Naive thymus-derived CD4-positive, alpha-beta T cell (primary cell): Measurements from ENCODE around the gene PJA2. TPM values are rescaled to one million over a fixed set of nuclear protein-coding genes. Genes with fewer than 3 reads are reported as not detected.

Experiments used
- ATAC-seq: fragments of 150-1000 bp; cut with Tn5 transposase; 2 replicates; pipeline ENCODE4 v1.10.0; 2021; ENCODE audit warnings: mild to moderate bottlenecking, moderate library complexity
- CTCF ChIA-PET: fragments of 350-600 bp; sonication (Branson Sonifier 250); formaldehyde crosslinking; loops from one replicate; lab custom pipeline; 2021; ENCODE audit warnings: antibody characterized with exemption; lab: Charles Lee
- POLR2A ChIA-PET: fragments of 350-600 bp; sonication (Branson Sonifier 250); formaldehyde crosslinking; loops from one replicate; lab custom pipeline; 2021; ENCODE audit warnings: antibody characterized with exemption, inconsistent platforms; lab: Charles Lee
- DNase-seq, 9 donors: peaks; one replicate each; pipeline versions ENCODE4 v3.0.0 to v3.0.0-alpha.2; 2020 to 2022; ENCODE audit warnings: mixed read lengths in 1 of 9
- H3K27ac ChIP-seq: one replicate; pipeline ENCODE4 v1.7.0; 2013; ENCODE audit warnings: mild to moderate bottlenecking, low read depth, low read length, moderate library complexity
- H3K27me3 ChIP-seq, 2 donors: one replicate each; pipeline ENCODE4 v1.7.0; 2013; ENCODE audit warnings: low read length in 2 of 2, mild to moderate bottlenecking in 2 of 2, moderate library complexity in 2 of 2; ENCODE audit not compliant: control insufficient read depth in 2 of 2, insufficient read depth in 2 of 2
- H3K36me3 ChIP-seq, 3 experiments: 1 replicate in 2 of 3; 2 replicates in 1 of 3; pipeline ENCODE4 v1.7.0; 2013; ENCODE audit warnings: low read length in 3 of 3, mild to moderate bottlenecking in 3 of 3, moderate library complexity in 1 of 3; ENCODE audit not compliant: insufficient read depth in 3 of 3, control insufficient read depth in 2 of 3
- H3K4me1 ChIP-seq, 2 donors: one replicate each; pipeline ENCODE4 v1.7.0; 2013; ENCODE audit warnings: low read length in 2 of 2, mild to moderate bottlenecking in 2 of 2, moderate library complexity in 1 of 2; ENCODE audit not compliant: control insufficient read depth in 2 of 2, insufficient read depth in 2 of 2
- H3K4me3 ChIP-seq: 2 replicates; pipeline ENCODE4 v1.7.0; 2013; ENCODE audit warnings: mild to moderate bottlenecking, low read length
- H3K9me3 ChIP-seq, 3 experiments: 1 replicate in 2 of 3; 2 replicates in 1 of 3; pipeline ENCODE4 v1.7.0; 2013; ENCODE audit warnings: low read length in 3 of 3; ENCODE audit not compliant: control insufficient read depth in 2 of 3
- H3K27ac Mint-ChIP-seq, 9 donors: one replicate each; pipeline ENCODE4 v1.8.0; 2020 to 2022; ENCODE audit warnings: mixed read lengths in 9 of 9, mild to moderate bottlenecking in 8 of 9, moderate library complexity in 5 of 9, inconsistent platforms in 2 of 9
- H3K27me3 Mint-ChIP-seq, 5 donors: one replicate each; pipeline ENCODE4 v1.8.0; 2021 to 2022; ENCODE audit warnings: mixed read lengths in 5 of 5, mild to moderate bottlenecking in 1 of 5
- H3K36me3 Mint-ChIP-seq, 5 donors: one replicate each; pipeline ENCODE4 v1.8.0; 2020 to 2022; ENCODE audit warnings: mixed read lengths in 5 of 5, mild to moderate bottlenecking in 3 of 5, inconsistent platforms in 1 of 5
- H3K4me1 Mint-ChIP-seq, 7 donors: one replicate each; pipeline ENCODE4 v1.8.0; 2020 to 2022; ENCODE audit warnings: mixed read lengths in 7 of 7, mild to moderate bottlenecking in 3 of 7, inconsistent platforms in 1 of 7
- H3K4me3 Mint-ChIP-seq, 10 donors: one replicate each; pipeline ENCODE4 v1.8.0; 2020 to 2022; ENCODE audit warnings: mild to moderate bottlenecking in 10 of 10, mixed read lengths in 10 of 10, moderate library complexity in 6 of 10, inconsistent platforms in 2 of 10
- H3K9me3 Mint-ChIP-seq, 11 donors: one replicate each; pipeline ENCODE4 v1.8.0; 2020 to 2022; ENCODE audit warnings: mixed read lengths in 11 of 11, mild to moderate bottlenecking in 4 of 11, inconsistent platforms in 1 of 11, moderate library complexity in 1 of 11
- intact Hi-C, 2 donors: fragments of 100-400 bp; cut with micrococcal nuclease; formaldehyde crosslinking; loops; one replicate each; pipeline ENCODE4 v1.15.1; 2023
- polyA plus RNA-seq, 2 donors: library from polyadenylated mRNA; unstranded; fragments of 300-500 nt; fragmentation: Illumina TruSeq; gene quantifications; one replicate each; pipeline ENCODE4 v1.2.3, GENCODE V29; 2021
- total RNA-seq, 6 experiments: library from RNA in 5 of 6; stranded (reverse) in 5 of 6; gene quantifications; 1 replicate in 5 of 6; 2 replicates in 1 of 6; pipeline ENCODE4 v1.2.3 and lab custom pipeline; 2021 to 2026

The PJA2 gene
- total and polyA plus RNA-seq, 7 experiments from 2014 or later, result 50.5 to 89.9 (median 71.5) TPM

GRCh38 chr5:109351988-109352864 lies 57.5 kb downstream of the PJA2 start:
- Histone ChIP-seq H3K4me3 (no peak overlapping the region), H3K4me1 (no peaks in the 10 kb centered on the region), H3K9me3 (no peaks in the 10 kb centered on the region), H3K27me3 (no peaks in the 10 kb centered on the region), H3K27ac (no peak overlapping the region), H3K36me3 (peaks cover 0 to 29% (median 0%) of the 10 kb centered on the region in 3 experiments)
- ChIA-PET CTCF (no interaction called here), POLR2A (interaction anchor here (0.5 to 0.7 kb wide), 3 partner anchors 22 to 58 kb away, joined by 3 to 4 read pairs (median 3); partner anchors contain the start of gene PJA2)
- Mint-ChIP-seq H3K4me1 (peaks cover 6 to 40% (median 14%) of the 10 kb centered on the region in 7 donors), H3K27ac (peak overlapping the region in 1 of 9 donors; percentile 6), H3K9me3 (no peaks in the 10 kb centered on the region), H3K4me3 (no peak overlapping the region), H3K27me3 (no peaks in the 10 kb centered on the region), H3K36me3 (peaks cover 0 to 15% (median 10%) of the 10 kb centered on the region in 5 donors)
- intact Hi-C loops, result loop anchor here in 1 of 2 donors (2.0 kb wide), 1 partner anchor 57 kb away; the partner anchor contains the start of gene PJA2
- DNase-seq (no peak), ATAC-seq (peak; percentile 14)

GRCh38 chr5:109350537-109351270 lies 59.1 kb downstream of the PJA2 start:
- no peaks in the 10 kb centered on the region for H3K9me3 ChIP-seq
- H3K9me3 Mint-ChIP-seq, result no peaks in the 10 kb centered on the region
- DNase-seq (no peak), ATAC-seq (no peak)
- H3K4me1 ChIP-seq, result no peaks in the 10 kb centered on the region
- ChIA-PET CTCF (no interaction called here), POLR2A (interaction anchor here (0.6 kb wide), 1 partner anchor 14 kb away, joined by 3 read pairs; no protein-coding TSS in a partner anchor)
- H3K36me3 ChIP-seq, result peaks cover 0 to 40% (median 0%) of the 10 kb centered on the region in 3 experiments
- no peak overlapping the region for H3K27ac ChIP-seq
- intact Hi-C loops, result loop anchor here in 1 of 2 donors (2.0 kb wide), 1 partner anchor 58 kb away; the partner anchor contains the start of gene PJA2
- peak overlapping the region in 4 of 9 donors; percentile 21 to 72 (median 41) for H3K27ac Mint-ChIP-seq
- peaks cover 0 to 22% (median 7%) of the 10 kb centered on the region in 5 donors for H3K36me3 Mint-ChIP-seq
- H3K4me3 Mint-ChIP-seq, result no peak overlapping the region
- no peaks in the 10 kb centered on the region for H3K27me3 Mint-ChIP-seq
- H3K27me3 ChIP-seq, result no peaks in the 10 kb centered on the region
- H3K4me1 Mint-ChIP-seq, result peaks cover 6 to 37% (median 9%) of the 10 kb centered on the region in 7 donors
- no peak overlapping the region for H3K4me3 ChIP-seq

- ChIA-PET POLR2A (interaction anchor here (1.4 kb wide), 1 partner anchor 60 kb away, joined by 3 read pairs; the partner anchor contains the start of gene PJA2), CTCF (interaction anchor here (0.5 to 1.0 kb wide), 4 partner anchors 11 to 1276 kb away, joined by 3 to 5 read pairs (median 4); no protein-coding TSS in a partner anchor)
- H3K4me3 Mint-ChIP-seq, result no peak overlapping the region
- no peaks in the 10 kb centered on the region for H3K9me3 ChIP-seq
- H3K4me3 ChIP-seq, result no peak overlapping the region
- peak; percentile 6 for ATAC-seq
- no peaks in the 10 kb centered on the region for H3K27me3 ChIP-seq
- no peaks in the 10 kb centered on the region for H3K27me3 Mint-ChIP-seq
- no peaks in the 10 kb centered on the region for H3K9me3 Mint-ChIP-seq
- H3K36me3 ChIP-seq, result peaks cover 0 to 37% (median 0%) of the 10 kb centered on the region in 3 experiments
- intact Hi-C loops, result no loop called here
- no peaks in the 10 kb centered on the region for H3K4me1 ChIP-seq
- peaks cover 6 to 37% (median 9%) of the 10 kb centered on the region in 7 donors for H3K4me1 Mint-ChIP-seq
- DNase-seq, result no peak
- H3K27ac Mint-ChIP-seq, result peak overlapping the region in 2 of 9 donors; percentile 24 to 63
- peaks cover 0 to 26% (median 12%) of the 10 kb centered on the region in 5 donors for H3K36me3 Mint-ChIP-seq
- H3K27ac ChIP-seq, result no peak overlapping the region
Observed at GRCh38 chr5:109349388-109349787, 60.4 kb downstream of the PJA2 start.

DNA sequence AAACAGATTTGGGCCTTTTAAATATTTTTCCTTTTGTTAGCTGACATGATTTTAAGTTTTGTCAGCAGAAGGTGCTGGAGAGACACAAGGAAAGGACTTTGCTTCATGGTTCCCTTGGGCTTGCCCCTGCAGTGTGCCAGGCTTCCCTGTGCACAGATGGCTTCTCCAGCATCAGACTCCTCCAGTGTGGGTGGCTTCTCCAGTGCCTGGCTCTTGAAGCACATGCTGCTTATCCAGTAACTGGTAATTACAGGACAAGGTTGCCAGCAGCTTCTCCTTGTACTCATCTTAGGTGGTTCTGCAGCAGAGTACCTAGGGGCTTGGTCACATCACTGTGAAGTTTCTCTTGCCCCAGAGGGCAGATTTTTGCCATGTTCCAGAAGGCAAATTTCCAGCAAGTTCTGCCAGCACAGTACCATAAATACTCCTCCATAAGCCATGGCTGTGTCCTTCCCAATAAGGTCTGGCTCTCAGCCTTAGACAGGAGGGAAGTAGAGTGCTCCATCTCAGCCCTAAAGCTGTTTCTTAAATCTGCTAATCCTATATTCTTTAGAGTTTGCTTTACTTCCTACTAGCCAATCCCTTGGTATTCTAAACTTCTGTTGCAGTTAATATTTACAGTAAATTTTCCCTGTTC lies 62.4 kb downstream of the PJA2 start:
- H3K27me3 Mint-ChIP-seq, result no peaks in the 10 kb centered on the region
- ATAC-seq (peak; percentile 14), DNase-seq (no peak)
- Histone ChIP-seq H3K36me3 (peaks cover 0 to 46% (median 0%) of the 10 kb centered on the region in 3 experiments), H3K4me1 (no peaks in the 10 kb centered on the region), H3K4me3 (no peak overlapping the region), H3K27me3 (no peaks in the 10 kb centered on the region), H3K9me3 (no peaks in the 10 kb centered on the region), H3K27ac (no peak overlapping the region)
- H3K4me3 Mint-ChIP-seq, result no peak overlapping the region
- CTCF ChIA-PET, result interaction anchor here (1.3 kb wide), 1 partner anchor 19 kb away, joined by 3 read pairs; no protein-coding TSS in a partner anchor
- POLR2A ChIA-PET, result interaction anchor here (0.8 to 1.5 kb wide), 3 partner anchors 62 to 118 kb away, joined by 3 to 4 read pairs (median 4); no protein-coding TSS in a partner anchor
- peak overlapping the region in 6 of 9 donors; percentile 13 to 70 (median 34) for H3K27ac Mint-ChIP-seq
- peaks cover 0 to 27% (median 12%) of the 10 kb centered on the region in 5 donors for H3K36me3 Mint-ChIP-seq
- no peaks in the 10 kb centered on the region for H3K9me3 Mint-ChIP-seq
- peaks cover 4 to 34% (median 9%) of the 10 kb centered on the region in 7 donors for H3K4me1 Mint-ChIP-seq
- intact Hi-C loops, result loop anchor here in 1 of 2 donors (2.0 kb wide), 1 partner anchor 91 kb away; no protein-coding TSS in a partner anchor

DNA sequence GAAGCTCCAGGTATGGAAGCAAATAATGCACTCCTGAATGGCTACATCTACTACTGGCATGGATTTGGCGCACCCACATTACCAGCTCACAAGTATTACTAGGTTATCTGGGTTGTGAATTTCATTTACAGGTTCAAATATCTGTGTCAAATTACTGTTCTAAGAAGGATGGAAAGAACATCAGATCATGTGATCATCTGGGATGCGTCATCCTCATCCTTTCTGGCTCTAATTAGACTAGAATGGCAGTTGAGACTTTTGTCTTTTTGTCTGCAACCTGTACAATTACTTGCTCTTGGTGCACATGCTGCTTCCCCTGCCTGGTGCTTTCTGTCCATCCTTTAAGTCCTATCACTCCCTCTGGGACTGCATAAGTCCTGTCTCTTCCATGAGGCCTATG lies 64.1 kb downstream of the PJA2 start:
- no peaks in the 10 kb centered on the region for H3K9me3 Mint-ChIP-seq
- no peaks in the 10 kb centered on the region for H3K27me3 ChIP-seq
- CTCF ChIA-PET, result no interaction called here
- intact Hi-C loops, result loop anchor here in 1 of 2 donors (2.0 kb wide), 1 partner anchor 93 kb away; no protein-coding TSS in a partner anchor
- no peak overlapping the region for H3K27ac ChIP-seq
- POLR2A ChIA-PET, result no interaction called here
- ATAC-seq, result no peak
- H3K36me3 Mint-ChIP-seq, result peaks cover 0 to 23% (median 11%) of the 10 kb centered on the region in 5 donors
- no peak overlapping the region for H3K4me3 ChIP-seq
- peaks cover 0 to 46% (median 0%) of the 10 kb centered on the region in 3 experiments for H3K36me3 ChIP-seq
- DNase-seq, result no peak
- H3K27me3 Mint-ChIP-seq, result no peaks in the 10 kb centered on the region
- peak overlapping the region in 2 of 9 donors; percentile 21 to 22 for H3K27ac Mint-ChIP-seq
- no peak overlapping the region for H3K4me3 Mint-ChIP-seq
- peaks cover 4 to 28% (median 9%) of the 10 kb centered on the region in 7 donors for H3K4me1 Mint-ChIP-seq
- H3K4me1 ChIP-seq, result no peaks in the 10 kb centered on the region
- H3K9me3 ChIP-seq, result no peaks in the 10 kb centered on the region
